HUES6 (cell line): ENCODE results near the gene FNDC5.
A peak's percentile ranks its signal among the peaks of the same experiment; 100 is the strongest.

Source experiments
- H3K27ac ChIP-seq: 2 replicates; pipeline ENCODE4 v1.7.0; 2013; ENCODE audit warnings: low read depth, mild to moderate bottlenecking, low read length, inconsistent platforms
- H3K27me3 ChIP-seq: 2 replicates; pipeline ENCODE4 v1.6.1; 2013; ENCODE audit warnings: low read length; ENCODE audit not compliant: control insufficient read depth, insufficient read depth
- H3K36me3 ChIP-seq: 2 replicates; pipeline ENCODE4 v1.6.1; 2013; ENCODE audit warnings: low read length; ENCODE audit not compliant: control insufficient read depth, insufficient read depth
- H3K4me1 ChIP-seq: 2 replicates; pipeline ENCODE4 v1.6.1; 2013; ENCODE audit warnings: low read length; ENCODE audit not compliant: control insufficient read depth, insufficient read depth
- H3K4me3 ChIP-seq: 2 replicates; pipeline ENCODE4 v1.5.1; 2013; ENCODE audit warnings: low read depth, low read length
- H3K9ac ChIP-seq: one replicate; pipeline ENCODE4 v1.6.1; 2013; ENCODE audit warnings: mild to moderate bottlenecking, low read length
- H3K9me3 ChIP-seq: 2 replicates; pipeline ENCODE4 v1.6.1; 2013; ENCODE audit warnings: low read depth, low read length; ENCODE audit not compliant: control insufficient read depth, insufficient read depth

The FNDC5 gene

DNA sequence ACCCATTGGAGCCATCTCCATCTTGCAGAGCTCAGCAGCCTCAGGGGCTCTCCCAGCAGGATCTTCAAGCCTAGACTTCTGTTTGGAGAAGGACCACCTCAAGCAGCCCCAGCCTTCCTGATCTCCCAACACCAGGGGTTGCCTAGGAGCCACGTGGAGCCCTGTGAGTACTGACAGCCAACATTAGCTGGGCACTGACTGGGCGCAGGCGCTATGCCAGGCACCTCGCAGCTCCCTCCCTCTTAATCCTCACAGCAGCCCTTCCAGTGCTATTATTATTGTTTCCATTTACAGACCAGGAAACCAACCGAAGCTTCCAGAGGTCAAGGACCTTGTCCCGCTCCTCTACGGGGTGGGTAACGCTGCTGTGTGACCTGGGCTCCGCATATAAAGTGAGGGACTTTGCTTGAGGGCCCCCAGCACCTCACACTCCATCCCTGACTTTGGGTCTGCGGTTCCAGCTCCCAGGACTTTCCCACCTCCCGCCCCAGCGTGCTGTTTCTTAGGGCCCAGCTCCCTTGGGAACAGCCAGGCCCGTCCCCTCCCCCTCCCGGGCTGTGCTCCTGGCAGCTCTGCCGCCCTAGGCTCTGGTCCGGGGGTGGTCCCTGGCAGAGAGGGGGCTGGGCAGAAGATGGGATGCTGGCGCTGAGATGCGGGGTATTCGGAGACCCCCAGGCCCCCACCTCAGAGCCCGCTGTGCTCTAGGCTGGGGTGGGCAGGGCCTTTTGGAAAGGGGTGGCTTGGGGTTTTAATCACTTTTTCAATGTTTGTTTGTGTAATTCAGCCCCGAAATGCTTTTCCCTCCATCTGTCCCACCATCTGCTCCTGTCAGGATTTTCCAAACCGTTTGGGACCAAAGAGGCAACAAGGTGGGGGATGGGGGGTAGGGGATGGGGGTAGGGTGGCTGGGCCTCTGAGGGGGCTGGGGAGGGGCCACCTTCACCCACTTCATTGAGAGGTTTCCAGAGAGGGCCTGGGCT, 11.4 kb upstream of the FNDC5 start:
- no peaks in the 10 kb centered on the region for H3K4me1 ChIP-seq
- H3K9me3 ChIP-seq: no peaks in the 10 kb centered on the region
- no peaks in the 10 kb centered on the region for H3K36me3 ChIP-seq
- no peak overlapping the region for H3K4me3 ChIP-seq
- no peak overlapping the region for H3K9ac ChIP-seq
- peaks cover 34% of the 10 kb centered on the region for H3K27me3 ChIP-seq
- H3K27ac ChIP-seq: no peak overlapping the region

DNA sequence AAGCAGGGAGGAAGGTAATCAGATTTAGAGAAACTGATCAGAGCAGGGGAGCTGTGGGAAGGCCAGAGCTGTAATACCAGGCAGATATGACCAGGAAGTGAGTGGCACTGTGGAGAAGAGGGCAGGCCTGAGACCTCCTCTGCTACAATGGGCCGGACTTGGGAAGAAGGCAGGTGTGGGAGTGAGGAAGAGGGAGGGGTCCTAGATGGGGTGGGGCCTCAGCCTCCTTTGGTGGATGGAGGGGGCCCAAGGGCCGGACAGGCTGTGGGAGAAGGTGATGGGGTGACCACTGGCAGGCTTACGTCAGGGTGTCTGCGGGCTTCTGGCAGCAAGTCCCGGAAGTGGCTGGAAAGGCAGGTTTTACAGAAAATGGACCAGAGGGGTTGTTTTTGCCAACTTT, 10.6 kb upstream of the FNDC5 start:
- H3K36me3 ChIP-seq: no peaks in the 10 kb centered on the region
- no peak overlapping the region for H3K9ac ChIP-seq
- no peak overlapping the region for H3K27ac ChIP-seq
- H3K4me1 ChIP-seq: peaks cover 7% of the 10 kb centered on the region
- H3K27me3 ChIP-seq: peaks cover 30% of the 10 kb centered on the region
- H3K9me3 ChIP-seq: no peaks in the 10 kb centered on the region
- no peak overlapping the region for H3K4me3 ChIP-seq

DNA sequence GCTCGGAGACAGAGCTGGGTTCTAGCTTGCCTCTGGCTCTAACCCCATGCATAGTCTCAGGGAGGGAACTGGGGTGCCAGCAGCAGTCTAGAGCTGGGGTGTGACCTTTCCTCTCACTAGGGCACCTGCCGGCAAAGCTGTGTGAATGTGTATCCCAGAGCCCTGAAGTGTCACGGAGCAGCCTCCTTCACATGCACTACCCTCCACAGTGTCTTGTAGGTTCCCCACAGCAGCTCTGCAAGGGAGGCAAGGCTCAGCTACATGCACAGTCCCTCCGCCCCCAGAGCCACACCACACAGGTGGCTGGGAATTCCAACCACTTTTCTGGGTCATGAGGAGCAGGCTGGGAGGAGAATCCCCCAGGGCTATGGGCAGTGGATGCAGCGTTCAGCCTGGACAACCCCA, 7.9 kb upstream of the FNDC5 start:
- peaks cover 14% of the 10 kb centered on the region for H3K4me1 ChIP-seq
- no peak overlapping the region for H3K27ac ChIP-seq
- H3K9me3 ChIP-seq: no peaks in the 10 kb centered on the region
- no peak overlapping the region for H3K9ac ChIP-seq
- no peak overlapping the region for H3K4me3 ChIP-seq
- H3K27me3 ChIP-seq: peaks cover 4% of the 10 kb centered on the region
- H3K36me3 ChIP-seq: no peaks in the 10 kb centered on the region

DNA sequence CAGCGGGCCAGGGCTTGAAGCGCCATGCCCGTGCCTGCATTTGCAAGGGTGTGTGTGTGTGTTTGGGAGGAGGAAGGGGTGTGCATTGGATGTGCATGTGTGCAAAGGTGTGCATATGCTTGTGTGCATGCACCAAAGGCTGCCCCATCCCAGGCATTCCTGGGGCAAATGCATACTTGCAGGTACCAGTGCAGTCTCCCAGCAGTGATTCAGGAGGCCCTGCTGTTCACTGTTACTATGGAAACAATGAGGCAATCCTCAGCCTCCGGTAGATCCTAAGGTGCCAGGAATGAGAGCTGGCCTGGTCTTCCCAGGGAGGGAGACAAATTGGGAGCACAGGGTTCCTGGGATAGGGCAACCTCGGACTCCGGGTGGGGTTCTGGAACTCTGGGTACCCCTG, 7.5 kb upstream of the FNDC5 start:
- Histone ChIP-seq H3K27ac (no peak overlapping the region), H3K4me1 (peaks cover 14% of the 10 kb centered on the region), H3K27me3 (no peaks in the 10 kb centered on the region), H3K9me3 (no peaks in the 10 kb centered on the region), H3K4me3 (no peak overlapping the region), H3K36me3 (no peaks in the 10 kb centered on the region), H3K9ac (no peak overlapping the region)

DNA sequence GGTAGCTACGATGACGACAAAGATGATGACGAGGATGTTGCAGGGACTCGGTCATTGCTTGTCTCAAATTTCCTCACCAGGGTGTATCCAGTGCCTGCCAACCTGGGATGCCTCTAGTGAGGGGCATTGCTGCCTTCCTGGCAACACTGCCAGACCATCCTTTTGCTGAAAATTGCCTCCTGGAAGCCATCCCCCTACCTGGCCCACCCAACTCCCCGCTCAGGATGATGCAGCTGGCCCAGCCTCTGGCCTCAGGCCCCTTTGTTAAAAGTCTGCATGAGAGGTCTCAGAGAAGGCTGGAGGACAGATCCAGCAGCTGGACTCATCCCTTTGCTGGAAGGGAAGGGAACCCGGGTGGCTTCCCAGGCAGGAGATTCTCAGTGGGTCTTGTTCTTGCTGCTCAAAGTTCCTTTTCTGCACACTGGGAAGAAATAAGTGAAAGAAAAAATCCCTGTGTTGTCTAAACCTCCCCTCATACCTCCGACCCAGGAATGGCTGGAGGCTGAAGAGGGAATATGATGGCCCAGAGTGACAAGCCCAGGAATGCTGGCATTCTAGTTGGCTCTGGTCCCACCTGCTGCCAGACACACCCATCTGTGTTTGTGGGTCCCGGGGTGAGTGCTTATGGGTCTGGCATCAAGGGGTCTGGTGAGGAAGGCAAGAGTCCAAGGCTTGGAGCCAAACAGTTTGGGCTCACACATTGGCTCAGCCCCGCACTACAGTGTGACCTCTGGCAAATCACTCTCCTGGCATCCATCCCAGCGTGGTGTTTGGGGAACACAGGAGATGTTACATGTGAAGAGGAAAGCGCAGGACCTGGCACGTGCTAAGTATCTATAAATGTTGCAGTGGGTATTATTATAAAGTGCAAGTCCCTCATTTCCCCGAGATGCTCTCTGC, 6.7 kb upstream of the FNDC5 start:
- Histone ChIP-seq H3K9me3 (no peaks in the 10 kb centered on the region), H3K9ac (no peak overlapping the region), H3K4me3 (no peak overlapping the region), H3K4me1 (peaks cover 16% of the 10 kb centered on the region), H3K27ac (no peak overlapping the region), H3K27me3 (no peaks in the 10 kb centered on the region), H3K36me3 (no peaks in the 10 kb centered on the region)

DNA sequence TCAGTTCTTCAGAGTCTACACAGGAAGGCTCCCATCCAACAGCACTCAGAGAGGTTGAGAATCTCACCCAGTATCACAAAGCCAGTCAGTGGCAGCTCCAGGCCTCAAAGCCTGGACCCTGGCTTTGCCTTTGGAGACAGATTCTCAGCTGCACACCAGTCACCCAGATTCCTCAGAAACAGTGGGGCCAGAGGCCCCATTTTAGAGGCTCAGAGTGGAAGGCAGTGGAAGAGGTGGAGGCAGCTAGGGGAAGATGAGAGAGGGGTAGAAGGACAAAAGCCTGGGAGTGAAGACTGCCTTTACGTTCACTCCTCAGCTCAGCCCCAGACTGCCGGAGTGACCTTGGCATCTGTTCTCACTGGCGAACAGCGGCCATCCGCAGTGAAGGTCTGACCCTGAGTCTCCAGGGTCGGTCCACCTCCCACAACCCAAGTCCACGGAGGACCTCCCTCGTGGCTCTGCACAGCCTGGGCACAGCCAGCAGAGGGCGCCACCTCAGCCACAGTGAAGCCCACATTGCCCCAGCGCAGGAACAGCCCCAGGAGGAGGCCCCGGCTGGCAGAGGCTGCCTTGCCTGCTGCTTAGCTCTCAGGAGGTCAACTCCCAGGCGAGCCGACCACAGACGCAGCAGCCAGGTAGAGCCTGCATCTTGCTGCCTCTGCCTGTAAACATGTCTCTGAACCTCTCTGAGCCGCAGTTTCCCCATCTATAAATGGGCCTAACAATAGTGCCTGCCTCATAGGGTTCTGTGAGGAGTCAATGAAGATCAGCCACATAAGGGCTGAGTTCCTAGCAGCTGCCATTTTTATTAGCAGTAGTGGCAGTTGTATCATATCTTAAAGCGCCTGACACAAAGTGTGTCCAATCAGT, 5.9 kb upstream of the FNDC5 start:
- Histone ChIP-seq H3K36me3 (no peaks in the 10 kb centered on the region), H3K27ac (no peak overlapping the region), H3K4me3 (peak overlapping the region; percentile 25; the same call in 1 of the 2 replicates)

DNA sequence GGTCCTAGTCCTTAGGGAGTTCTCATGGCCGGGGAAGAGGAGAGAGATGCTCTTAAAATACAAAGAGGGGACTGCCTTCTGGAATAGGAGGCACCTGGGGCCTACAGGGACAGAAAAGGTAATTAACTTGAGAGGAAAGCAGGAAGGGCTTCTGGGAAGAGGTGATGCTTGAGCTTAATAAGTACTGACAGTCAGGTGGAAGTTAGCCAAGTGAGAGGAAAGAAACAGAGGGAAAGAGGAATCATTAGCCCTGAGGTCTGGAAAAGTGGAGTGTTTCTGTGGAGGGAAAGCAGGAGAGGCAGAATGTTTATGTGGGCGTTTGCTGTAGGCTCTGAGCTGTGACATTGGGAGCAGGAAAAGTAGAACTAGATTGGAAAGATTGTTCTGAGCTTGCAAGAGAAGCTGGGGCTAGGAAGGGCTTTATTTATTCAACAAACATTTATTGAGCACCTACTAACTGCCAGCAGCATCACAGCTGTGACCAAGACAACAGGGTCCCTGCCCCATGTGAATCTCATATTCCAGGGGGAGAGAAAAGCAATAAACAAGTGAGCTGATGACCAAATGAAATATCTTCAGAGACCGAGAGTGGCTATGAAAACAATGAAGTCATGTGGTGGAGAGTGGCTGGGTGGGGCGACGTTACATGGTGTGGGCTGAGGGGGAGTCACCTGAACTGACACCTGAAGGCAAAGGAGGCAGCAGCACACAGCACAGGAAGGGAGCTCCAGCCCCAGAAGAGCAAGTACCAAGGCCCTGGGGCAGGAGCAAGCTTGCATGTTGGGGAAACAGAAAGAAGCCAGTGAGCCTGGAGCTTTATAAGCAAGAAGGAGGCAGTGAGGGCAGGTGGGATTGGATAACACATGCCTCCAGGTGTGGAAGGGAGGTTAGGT, 4.4 kb upstream of the FNDC5 start:
- Histone ChIP-seq H3K9ac (no peak overlapping the region), H3K36me3 (no peaks in the 10 kb centered on the region)

More for the DNA sequence above, 5.9 kb upstream of the FNDC5 start:
- Histone ChIP-seq H3K9me3 (no peaks in the 10 kb centered on the region), H3K4me1 (peaks cover 24% of the 10 kb centered on the region), H3K27me3 (peaks cover 7% of the 10 kb centered on the region), H3K9ac (no peak overlapping the region)

DNA sequence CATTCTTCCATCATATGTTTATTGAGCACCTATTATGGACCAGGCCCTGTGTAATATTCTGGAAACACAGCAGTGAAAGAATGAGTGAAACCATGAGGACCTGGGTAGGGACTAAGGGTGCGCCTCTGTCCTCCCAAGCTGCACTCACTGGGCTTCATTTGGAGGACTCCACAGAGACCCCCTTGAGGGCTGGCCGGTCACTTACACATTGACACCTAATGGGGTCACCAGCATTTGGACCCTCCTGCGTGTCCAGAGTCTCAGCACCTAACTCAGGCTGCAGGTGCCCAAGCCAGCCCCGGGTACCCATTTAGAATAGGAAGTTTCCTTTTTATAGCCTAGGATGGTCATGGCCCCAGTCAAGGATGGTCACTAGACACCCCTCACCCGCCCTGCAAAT, 2.8 kb upstream of the FNDC5 start:
- Histone ChIP-seq H3K27me3 (peaks cover 28% of the 10 kb centered on the region), H3K27ac (no peak overlapping the region), H3K4me1 (peaks cover 38% of the 10 kb centered on the region)

More for the DNA sequence above, 4.4 kb upstream of the FNDC5 start:
- H3K27ac ChIP-seq: no peak overlapping the region
- peaks cover 32% of the 10 kb centered on the region for H3K4me1 ChIP-seq
- H3K9me3 ChIP-seq: no peaks in the 10 kb centered on the region
- H3K4me3 ChIP-seq: no peak overlapping the region
- H3K27me3 ChIP-seq: peaks cover 18% of the 10 kb centered on the region

DNA sequence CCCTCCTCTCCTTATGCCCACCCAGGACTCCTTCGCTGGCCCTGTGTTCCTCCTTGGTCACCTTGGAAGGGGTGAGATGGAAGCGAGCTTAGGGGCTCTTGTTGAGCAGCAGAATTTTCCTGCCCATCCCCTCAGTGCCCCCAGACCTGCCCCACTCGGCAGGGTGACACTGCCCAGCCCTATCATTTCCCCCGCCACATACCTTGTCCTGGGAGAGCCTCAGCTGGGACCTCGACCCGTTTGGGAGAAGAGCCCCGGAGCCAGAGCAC, 1.4 kb upstream of the FNDC5 start:
- no peak overlapping the region for H3K9ac ChIP-seq
- H3K9me3 ChIP-seq: no peaks in the 10 kb centered on the region
- H3K36me3 ChIP-seq: no peaks in the 10 kb centered on the region
- H3K27me3 ChIP-seq: peaks cover 28% of the 10 kb centered on the region
- H3K4me1 ChIP-seq: peaks cover 38% of the 10 kb centered on the region
- H3K27ac ChIP-seq: no peak overlapping the region
- H3K4me3 ChIP-seq: peak overlapping the region; percentile 20; the same call in 1 of the 2 replicates

More for the DNA sequence above, 2.8 kb upstream of the FNDC5 start:
- H3K9me3 ChIP-seq: no peaks in the 10 kb centered on the region
- H3K4me3 ChIP-seq: no peak overlapping the region
- no peak overlapping the region for H3K9ac ChIP-seq
- H3K36me3 ChIP-seq: no peaks in the 10 kb centered on the region
